HG02981 (cell line): ENCODE results near the gene NPAS3.
"Not testable (repeated sequence)": the region's sequence is repeated elsewhere in the genome, so short reads cannot be mapped to it uniquely, and the experiment has no call there.

Source experiments
- ATAC-seq: cut with Tn5 transposase; IDR thresholded peaks from one replicate; pipeline ENCODE4 v1.9.1; 2021; ENCODE audit warnings: mild to moderate bottlenecking, moderate library complexity; ENCODE audit not compliant: unreplicated experiment

The NPAS3 gene

DNA sequence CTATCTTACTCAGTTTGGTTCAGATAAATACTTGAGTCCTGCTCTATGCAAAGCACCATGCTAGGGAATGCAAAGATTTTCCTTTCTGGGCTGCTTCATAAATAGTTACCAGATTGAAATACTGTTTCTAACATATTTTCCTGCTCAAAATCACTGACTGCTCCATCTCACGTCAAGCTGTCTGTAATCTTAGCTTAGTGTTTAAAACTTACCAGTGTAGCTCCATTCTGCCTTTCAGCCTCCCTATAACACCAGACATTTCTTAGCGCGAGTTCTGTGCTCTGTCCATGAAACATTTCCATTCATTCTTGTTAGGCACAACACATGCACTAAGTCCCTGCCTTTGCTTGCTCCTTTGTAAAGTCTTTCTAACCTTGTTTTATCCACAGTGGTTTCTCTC, 129.4 kb downstream of the NPAS3 start:
- no peak for ATAC-seq

DNA sequence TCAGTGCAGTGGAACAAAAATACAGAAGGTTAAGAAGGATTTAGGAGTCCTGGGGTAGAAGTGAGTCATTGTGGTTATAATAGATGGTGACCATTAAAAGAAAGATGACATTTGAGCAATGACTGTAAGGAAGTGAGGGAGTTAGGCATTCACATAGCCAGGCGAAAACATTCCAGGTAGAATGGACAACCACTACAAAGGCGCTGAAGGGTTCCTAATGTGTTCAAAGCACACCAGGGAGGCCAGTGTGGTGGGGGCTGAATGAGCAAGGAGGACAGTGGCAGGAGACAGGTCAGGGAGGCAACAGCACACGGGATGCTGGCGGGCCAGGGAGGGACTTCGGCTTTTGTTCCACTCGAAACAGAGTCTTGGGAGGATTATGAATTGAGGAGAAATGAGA, 129.9 kb downstream of the NPAS3 start:
- no peak for ATAC-seq

DNA sequence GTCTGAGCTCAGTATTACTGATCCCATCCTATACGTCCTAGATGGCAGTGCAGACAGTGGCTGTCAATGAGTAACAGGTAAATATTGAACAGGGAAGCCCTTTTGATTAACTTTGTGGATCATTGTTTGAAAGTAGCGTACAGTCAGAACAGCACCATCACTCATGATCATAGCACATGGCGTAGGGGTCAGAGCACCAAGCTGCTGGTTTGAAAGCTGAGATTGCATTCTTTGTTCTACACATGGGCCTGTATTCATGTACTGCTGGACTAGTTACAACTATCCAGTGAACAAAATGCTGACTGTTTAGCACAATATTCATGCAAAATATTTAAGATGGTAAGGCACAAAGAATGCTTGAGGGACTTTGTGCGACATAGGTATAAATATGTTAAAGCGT, 131.8 kb downstream of the NPAS3 start:
- no peak for ATAC-seq

DNA sequence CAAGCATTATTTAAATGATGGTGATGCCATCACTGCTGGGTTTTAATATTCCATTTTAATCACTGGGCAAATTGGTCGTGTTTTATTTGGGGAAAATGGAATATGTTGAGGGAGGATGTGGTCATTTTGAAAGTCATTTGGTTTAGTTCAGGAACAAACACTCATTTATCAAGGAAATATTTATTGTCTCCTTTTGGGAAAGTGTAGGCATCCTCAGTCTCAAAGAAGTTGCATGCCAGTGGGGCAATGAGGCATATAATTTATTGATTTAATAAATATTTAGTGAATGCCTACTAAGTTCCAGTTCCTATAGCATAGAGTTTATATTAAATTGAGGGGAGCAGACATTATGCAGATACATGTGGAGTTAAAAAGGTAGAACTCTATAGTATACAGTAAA, 134.3 kb downstream of the NPAS3 start:
- ATAC-seq = no peak

DNA sequence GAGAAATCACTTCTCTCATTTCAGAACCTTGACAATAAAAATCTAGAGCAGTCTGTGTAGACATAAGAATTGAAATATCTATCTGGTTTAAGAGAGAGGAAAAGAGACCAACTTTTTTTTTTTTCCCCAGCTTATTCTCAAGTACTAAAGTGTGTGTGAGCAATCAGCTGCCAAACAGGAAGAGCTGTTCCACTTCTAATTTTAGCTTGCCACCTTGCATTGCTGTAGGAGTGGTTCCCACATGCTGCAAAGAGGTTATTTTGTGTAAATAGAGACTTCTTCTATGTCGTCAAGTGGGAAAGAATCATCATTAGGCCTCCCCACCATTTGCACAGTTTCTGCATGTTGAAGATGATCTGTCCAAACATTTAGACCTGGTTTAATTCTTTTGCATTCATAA, 142.6 kb downstream of the NPAS3 start:
- no peak for ATAC-seq

DNA sequence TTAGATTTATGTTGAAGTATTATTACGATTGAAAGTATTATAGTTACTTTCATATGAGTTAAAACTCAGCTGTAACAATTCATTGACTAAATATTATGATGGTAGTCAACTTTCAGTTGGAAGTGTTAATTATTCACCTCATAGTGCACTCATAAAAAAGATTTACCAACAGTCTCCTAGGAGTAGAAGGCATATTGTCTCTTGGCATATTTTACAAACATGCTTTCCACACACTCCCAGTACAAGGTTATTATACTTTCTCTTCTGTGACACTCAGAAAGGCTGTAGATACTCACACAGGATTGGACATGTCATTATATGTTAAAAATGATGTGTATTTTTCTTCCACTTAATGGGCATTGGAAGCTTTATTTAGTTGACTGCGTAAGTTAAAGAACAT, 147.1 kb downstream of the NPAS3 start:
- ATAC-seq = no peak

DNA sequence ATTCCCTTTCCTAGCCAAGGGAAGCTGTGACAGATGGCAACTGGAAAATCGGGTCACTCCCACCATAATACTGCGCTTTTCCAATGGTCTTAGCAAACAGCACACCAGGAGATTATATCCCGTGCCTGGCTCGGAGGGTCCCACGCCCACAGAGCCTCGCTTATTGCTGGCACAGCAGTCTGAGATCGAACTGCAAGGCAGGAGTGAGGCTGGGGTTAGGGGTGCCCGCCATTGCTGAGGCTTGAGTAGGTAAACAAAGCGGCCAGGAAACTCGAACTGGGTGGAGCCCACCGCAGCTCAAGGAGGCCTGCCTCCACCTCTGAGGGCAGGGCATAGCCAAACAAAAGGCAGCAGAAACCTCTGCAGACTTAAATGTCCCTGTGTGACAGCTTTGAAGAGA, 149.6 kb downstream of the NPAS3 start:
- not testable (repeated sequence) for ATAC-seq

DNA sequence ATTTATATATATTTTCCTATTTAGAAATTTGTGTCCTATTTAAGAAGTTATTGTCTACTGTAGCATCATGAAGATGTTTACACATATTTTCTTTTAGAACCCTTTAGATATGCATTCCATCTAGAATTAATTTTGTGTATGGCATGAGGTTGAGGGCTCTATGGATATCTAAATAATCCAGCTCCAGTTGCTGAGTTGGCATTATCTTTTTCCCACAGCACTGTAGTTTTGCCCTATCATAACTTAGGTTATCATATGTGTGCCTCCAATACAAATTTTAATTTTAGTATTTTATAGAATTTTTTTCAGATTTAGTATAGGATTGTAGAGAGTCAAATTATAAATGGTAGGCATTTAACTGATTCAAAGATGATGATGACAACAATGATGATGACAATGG, 159.3 kb downstream of the NPAS3 start:
- no peak for ATAC-seq

DNA sequence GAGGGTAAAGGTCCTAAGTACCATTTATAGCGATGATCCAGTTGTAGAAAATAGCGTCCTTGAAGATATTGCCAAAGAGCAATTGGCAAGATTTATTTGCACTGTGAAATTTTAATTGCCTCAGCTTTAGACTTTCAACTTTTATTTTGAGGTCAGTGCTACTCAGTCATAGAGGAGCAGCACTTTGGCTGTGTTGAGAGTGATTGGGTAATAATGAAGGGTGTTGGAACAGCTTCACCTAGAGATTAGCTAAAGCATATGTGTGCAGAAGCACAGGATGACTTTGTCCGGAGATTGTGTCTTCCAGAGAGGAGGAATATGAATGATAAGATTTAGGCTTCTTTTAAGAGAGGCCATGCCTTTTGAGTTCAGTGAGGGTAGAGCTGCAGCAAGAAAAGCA, 164.8 kb downstream of the NPAS3 start:
- ATAC-seq = no peak

DNA sequence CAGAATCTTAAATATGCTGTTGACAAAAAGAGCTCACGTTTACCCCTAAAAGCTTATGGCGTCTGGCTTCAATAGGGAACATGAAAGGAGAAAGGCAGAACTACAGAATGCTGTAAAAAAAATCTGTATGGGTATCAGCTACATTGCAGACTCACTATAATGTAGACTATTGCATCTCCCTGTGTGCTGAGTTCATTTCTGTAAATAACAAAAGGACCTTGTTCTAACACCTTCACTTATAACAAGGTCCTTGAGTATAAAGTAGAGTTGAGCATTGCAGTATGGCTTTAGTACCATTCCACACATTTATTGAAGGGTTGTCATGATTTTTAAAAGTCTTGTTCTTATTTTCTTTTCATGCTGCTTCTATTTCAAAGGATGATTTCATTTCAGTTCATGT, 165.3 kb downstream of the NPAS3 start:
- ATAC-seq = no peak

DNA sequence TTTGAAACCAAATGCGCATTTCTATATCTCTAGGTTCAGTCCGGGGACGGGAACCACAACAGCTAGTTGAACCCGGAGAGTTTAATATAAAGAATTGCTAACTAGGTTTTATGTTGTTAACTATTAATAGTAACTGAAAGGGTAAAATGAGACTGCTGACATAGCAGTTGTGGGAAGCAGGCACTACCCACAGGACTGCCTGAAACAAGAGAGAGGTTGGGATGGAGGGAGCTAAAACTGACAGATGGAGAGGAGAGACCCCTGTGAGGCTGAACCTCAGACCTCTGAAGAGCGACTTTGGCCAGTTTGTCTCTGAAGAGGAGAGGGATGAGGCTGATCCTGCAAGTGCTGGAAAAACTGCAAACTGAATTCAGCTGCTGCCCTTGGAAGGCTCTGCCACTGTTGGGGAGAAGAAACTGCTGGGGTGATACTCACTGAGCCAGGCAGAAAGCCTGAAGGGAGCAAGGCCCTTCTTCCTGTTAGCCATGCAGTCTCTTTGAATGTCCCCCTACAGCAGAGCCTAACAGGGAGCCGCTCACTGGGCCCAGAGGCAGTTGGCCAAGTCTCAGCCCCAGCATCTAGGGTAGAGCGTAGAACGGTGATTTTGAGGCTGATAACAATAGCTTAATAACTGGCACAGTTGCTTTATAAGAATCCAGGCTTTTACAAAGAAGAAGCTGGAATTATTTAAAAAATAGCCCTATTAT, 172.2 kb downstream of the NPAS3 start:
- ATAC-seq = no peak

DNA sequence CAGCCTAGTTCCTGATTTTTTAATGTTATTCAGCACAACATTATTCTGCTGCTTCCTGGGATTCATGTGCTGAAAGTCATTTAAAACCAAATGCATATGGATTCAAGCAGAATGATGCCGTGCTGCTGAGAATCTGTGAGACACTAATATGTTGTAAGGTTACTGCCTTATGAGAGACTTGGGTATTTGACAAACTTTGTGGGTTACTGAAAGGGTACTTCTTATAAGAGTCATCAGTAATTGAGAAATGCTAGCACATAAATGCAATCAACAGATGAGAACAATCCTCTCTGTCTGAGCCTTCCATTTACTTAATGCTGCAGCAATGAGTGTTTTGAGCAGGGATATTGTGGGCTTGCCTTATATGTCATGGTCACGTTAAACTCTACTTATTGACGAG, 175.7 kb downstream of the NPAS3 start:
- ATAC-seq = no peak

DNA sequence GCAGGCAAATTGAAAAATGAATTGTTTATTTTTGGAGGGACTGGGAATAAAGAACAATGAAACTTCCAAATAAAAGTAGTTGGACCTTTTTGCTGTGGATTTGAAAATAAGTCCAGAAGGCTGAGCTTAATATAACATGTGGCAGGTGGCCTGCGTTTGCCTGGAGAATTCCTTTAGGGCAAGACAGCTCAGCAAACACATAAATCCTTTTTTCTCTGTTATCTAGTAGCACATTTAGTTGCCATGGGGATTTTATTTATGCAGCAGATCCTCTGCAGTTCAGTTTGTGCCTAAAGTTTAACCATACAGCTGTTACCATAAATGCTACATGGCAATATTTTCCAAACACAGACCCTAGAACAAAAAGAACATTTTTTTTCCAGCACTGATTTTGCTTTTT, 180.0 kb downstream of the NPAS3 start:
- no peak for ATAC-seq

DNA sequence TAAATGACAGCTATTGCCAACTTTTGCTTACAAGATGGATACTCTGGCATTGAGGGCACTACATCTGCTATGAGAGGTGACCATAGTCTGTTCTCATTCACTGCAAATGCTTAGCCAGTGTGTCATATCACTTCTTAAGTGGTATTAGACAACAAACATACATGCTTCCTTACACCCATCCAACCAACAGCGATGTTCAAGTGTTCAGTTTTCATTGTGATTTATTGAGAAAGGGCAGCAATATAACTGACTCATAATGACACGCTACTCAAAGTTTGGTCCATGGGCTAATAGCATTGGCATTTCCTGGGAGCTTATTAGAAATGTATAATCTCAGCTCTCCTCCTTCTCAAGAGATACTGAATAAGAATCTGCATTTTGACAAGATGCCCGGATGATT, 181.7 kb downstream of the NPAS3 start:
- no peak for ATAC-seq

DNA sequence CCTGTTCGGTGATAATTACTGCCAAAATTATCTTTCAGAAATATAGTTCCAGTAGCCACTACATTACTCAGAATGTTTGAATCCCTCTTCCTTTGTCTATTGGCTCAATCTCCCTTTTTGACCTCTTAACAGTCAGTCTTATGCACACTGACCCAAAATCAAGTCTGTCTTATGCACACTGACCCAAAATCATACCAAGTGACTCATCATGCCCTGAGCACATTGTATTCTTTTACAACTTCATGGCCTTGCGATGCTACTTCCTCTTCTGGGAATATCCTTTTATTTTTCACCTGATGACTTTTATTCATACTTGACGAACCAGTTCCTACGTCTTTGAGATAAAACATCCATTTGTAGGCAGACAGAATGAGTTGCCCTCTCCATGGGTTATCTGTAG, 182.3 kb downstream of the NPAS3 start:
- no peak for ATAC-seq

DNA sequence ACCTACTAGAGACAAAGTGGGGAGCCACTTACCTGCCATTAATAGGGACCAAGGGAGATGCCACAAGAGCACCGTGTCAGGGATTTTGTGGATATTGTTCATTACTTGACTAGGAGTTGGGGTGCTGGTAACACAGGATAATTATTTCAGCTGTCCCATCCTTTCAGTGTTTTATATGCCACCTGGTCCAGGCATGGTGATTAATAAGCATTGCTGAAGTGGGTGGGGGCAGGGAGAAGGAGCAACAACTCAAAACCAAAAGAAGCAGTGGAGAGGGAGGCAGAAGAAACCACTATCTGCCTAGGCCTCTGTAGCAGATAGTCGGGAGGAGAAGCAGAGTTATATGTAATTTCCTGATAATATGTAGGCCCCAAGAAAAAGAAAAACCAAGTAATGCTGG, 184.6 kb downstream of the NPAS3 start:
- ATAC-seq = no peak

DNA sequence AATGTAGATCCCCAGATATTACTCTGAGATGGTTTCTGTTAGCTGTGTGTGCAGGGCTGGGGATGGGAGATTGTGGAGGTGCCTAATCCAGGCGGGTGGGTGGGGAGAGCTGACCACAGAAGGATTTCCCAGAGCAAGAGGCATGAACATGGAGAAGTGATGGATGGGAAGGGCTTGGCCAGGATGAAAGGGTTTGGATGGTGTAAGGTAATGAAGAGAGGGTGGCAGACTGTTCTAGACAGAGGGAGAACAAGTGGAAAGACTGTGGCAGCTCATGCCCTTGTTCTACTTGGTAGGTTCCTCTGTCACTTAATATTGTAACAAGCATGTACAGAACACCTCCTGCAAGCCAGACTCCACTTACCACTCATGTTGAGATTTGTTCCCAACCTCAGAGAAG, 187.8 kb downstream of the NPAS3 start:
- no peak for ATAC-seq

DNA sequence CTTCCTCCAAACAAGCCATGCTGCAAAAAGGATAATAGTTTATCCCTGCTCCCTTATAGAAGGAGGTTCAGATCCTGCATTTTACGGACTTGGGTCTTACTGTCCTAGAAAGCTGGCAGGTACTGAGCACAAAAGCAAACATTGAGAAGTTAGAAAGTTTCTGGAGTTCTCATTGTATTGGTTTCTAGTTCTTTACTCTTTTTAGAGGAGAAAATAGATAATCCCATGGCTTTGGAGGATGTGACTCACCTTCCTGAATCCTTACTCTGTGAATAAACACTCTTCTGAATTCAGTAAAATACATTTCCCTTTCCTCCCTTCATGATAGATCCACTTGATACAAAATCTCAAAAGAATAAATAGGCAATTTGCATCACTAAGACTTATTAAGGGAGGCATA, 188.9 kb downstream of the NPAS3 start:
- ATAC-seq = no peak

DNA sequence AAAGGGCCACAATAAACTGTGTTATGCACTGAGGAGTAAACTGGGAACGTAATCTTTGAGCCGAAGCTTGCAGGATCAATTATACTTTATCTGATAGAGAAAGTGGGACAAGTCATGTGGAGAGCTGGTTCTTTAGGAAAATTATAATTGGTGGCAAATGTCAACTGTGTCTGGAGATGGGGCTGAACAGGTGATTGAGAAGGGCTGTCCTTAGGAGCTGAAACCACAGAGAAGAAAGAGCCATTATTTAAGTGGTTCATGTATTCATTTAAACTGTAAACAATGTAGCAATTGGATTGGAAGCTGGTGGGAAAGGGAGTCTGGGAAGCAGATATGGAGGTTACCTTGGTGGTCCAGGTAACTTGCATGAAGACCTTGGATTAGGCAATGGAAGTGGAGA, 193.1 kb downstream of the NPAS3 start:
- ATAC-seq = no peak

DNA sequence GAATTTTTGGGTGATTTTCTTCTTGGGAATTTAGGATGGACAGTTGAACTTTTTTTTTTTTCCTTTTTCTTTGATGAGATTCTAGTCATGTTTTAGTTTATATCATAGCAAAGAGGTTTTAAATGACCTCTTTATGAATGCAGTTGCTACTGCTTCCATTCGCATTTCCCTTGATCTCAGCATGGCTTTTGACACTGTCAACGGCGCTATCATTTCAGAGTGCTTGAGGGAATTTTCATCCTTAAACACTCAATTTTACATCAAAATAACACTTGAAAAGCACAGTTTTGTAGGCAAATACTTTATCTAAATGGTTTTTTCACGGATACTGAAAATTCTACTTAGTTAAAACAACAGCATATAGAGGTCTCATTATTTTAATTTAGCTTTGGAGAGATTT, 195.5 kb downstream of the NPAS3 start:
- no peak for ATAC-seq

DNA sequence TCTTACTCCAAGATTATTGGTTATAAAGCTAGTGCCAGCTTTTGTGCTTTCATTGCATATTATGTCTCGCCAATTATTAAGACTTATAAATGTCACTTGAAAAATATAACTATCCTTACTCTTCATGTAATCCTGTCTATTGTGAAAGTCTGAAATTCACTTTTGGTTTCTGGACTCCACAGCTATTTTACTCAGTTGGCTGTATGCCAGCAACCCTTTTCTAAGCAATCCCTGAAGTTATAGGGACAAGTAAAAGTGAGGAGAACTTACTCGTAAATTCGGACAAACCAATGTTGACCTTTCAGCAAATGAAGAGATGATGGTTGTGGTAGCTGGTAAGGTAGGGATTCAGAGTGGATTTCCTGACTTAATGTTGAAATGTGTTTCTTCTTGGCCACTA, 196.3 kb downstream of the NPAS3 start:
- no peak for ATAC-seq

DNA sequence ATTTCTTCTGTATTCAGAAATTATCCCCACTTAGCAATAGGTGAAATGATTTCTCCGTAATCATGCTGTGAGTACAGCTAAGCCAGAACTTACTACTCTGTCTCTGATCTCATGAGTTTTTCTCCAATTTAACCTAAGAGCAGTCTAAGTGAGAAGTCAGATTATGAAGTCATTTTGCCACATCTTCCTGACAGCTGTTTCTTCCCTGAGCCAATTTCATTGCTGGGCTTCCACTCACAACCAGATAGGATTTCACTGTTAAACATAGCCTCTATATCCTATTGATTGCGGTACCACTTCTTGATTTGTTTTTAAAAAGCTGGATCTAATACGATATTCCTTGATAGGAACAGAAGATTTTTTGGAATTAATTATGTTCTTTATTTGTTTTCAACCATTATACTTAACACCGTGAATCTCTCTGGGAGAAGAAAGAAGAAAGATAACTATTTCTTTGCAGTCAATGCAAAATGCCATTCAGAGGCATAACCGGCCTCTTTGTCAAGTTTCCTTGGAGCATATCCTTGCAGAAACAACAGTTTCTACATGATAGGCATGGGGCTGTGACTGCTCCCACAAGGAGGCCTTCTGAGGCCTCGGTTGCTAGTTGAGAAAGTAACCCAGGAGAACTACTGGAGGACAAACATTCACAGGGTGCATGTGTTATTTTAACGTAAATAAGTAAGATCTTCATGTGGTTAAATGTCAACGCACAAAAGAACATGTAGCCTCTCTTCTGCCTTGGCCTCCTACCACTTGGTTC, 212.2 kb downstream of the NPAS3 start:
- no peak for ATAC-seq

DNA sequence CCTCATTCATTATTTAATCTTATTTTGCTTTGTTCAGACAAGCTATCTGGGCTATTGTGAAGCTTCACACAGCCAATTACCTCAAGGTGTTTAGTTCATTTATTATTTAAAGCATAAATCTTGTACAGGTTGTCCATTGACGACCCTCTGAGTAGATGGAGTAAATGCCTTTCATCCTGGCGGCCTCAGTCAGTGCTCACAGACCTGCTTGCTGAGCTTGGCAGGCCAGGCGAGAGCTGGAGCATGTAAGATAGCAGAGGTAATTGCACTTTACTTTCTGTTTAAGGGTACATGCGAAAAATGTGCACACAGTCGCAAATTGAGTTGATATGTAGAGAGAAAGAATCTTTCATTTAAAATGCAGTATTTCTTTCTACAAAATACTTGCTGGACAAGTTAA, 224.4 kb downstream of the NPAS3 start:
- no peak for ATAC-seq
